HepG2 (cell line): ENCODE results near the gene CDK10. TPM values are rescaled to one million over a fixed set of nuclear protein-coding genes. Genes with fewer than 3 reads are reported as not detected.

Experiments used
- CEBPG ChIP-seq: IDR thresholded peaks from 2 replicates; pipeline ENCODE4 v1.6.1; 2016
- CREM ChIP-seq, 2 experiments: sonication (generic) in 1 of 2; formaldehyde crosslinking in 1 of 2; IDR thresholded peaks; 2 replicates each; pipeline versions ENCODE4 v1.4.0 to v1.6.1; 2016 to 2020; ENCODE audit warnings: antibody characterized with exemption in 1 of 2, mild to moderate bottlenecking in 1 of 2, missing genetic modification reagents in 1 of 2
- GLI4 ChIP-seq: sonication (generic); formaldehyde crosslinking; IDR thresholded peaks from 2 replicates; pipeline ENCODE4 v1.5.1; 2020; ENCODE audit warnings: missing genetic modification reagents, mild to moderate bottlenecking, moderate library complexity, borderline replicate concordance
- HNRNPUL1 ChIP-seq: fragments of 200-400 bp; formaldehyde crosslinking; IDR thresholded peaks from 2 replicates; pipeline ENCODE4 v1.6.1; 2017; ENCODE audit warnings: low read depth, mild to moderate bottlenecking, low read length, moderate library complexity
- IRF1 ChIP-seq: sonication (generic); formaldehyde crosslinking; IDR thresholded peaks from 2 replicates; pipeline ENCODE4 v1.4.0; 2020; ENCODE audit warnings: low read depth, mild to moderate bottlenecking, missing genetic modification reagents
- KDM6A ChIP-seq: IDR thresholded peaks from 2 replicates; pipeline ENCODE4 v1.6.1; 2016; ENCODE audit warnings: low read depth
- NCOA2 ChIP-seq: sonication (generic); formaldehyde crosslinking; IDR thresholded peaks from 2 replicates; pipeline ENCODE4 v1.8.0; 2022; ENCODE audit warnings: inconsistent platforms
- NFYB ChIP-seq: sonication (generic); formaldehyde crosslinking; IDR thresholded peaks from 2 replicates; pipeline ENCODE4 v1.4.0; 2020; ENCODE audit warnings: missing genetic modification reagents
- NR2C2 ChIP-seq: sonication (generic); formaldehyde crosslinking; IDR thresholded peaks from 2 replicates; pipeline ENCODE4 v1.4.0; 2020; ENCODE audit warnings: missing genetic modification reagents, mild to moderate bottlenecking, moderate library complexity, borderline replicate concordance
- SMYD3 ChIP-seq: sonication (generic); formaldehyde crosslinking; IDR thresholded peaks from 2 replicates; pipeline ENCODE4 v1.8.1; 2023; ENCODE audit warnings: mild to moderate bottlenecking, missing genetic modification reagents
- TCF12 ChIP-seq, 2 experiments: fragments of 450-650 bp in 1 of 2; sonication (generic) in 1 of 2; formaldehyde crosslinking in 1 of 2; IDR thresholded peaks; 2 replicates each; pipeline versions ENCODE4 v1.6.1 to v1.8.0; 2017 to 2022; ENCODE audit warnings: antibody characterized with exemption in 1 of 2, mild to moderate bottlenecking in 1 of 2, missing genetic modification reagents in 1 of 2, moderate library complexity in 1 of 2
- ZMYM2 ChIP-seq: sonication (generic); formaldehyde crosslinking; IDR thresholded peaks from 2 replicates; pipeline ENCODE4 v1.8.0; 2022; ENCODE audit warnings: mild to moderate bottlenecking, missing genetic modification reagents
- ZNF30 ChIP-seq: sonication (generic); formaldehyde crosslinking; IDR thresholded peaks from 2 replicates; pipeline ENCODE4 v1.5.0; 2020; ENCODE audit warnings: mild to moderate bottlenecking, missing genetic modification reagents
- ZNF569 ChIP-seq: sonication (generic); formaldehyde crosslinking; IDR thresholded peaks from 2 replicates; pipeline ENCODE4 v1.5.0; 2020; ENCODE audit warnings: mild to moderate bottlenecking, missing genetic modification reagents, moderate library complexity, borderline replicate concordance
- ZNF589 ChIP-seq: sonication (generic); formaldehyde crosslinking; conservative IDR thresholded peaks from 2 replicates; pipeline ENCODE4 v1.8.0; 2022; ENCODE audit warnings: mild to moderate bottlenecking, moderate library complexity, missing genetic modification reagents
- ZNF639 ChIP-seq: conservative IDR thresholded peaks from 2 replicates; pipeline ENCODE4 v1.6.1; 2018; ENCODE audit warnings: missing genetic modification reagents
- ZNF850 ChIP-seq: sonication (generic); formaldehyde crosslinking; conservative IDR thresholded peaks from 2 replicates; pipeline ENCODE4 v1.9.0; 2021; ENCODE audit warnings: mild to moderate bottlenecking, missing genetic modification reagents
- polyA plus RNA-seq, 8 experiments: library from polyadenylated mRNA; depleted of rRNA in 3 of 8; stranded (reverse) in 7 of 8; unstranded in 1 of 8; fragments of >200 nt; fragmentation: Illumina TruSeq in 4 of 8; extraction: Trizol in 4 of 8; gene quantifications; 2 replicates each; pipeline versions ENCODE4 v1.2.1 to v1.2.3, GENCODE V29; 2011 to 2016; ENCODE audit warnings: low read depth in 4 of 8, missing spikeins in 1 of 8, mixed read lengths in 1 of 8; ENCODE audit not compliant: insufficient read depth in 1 of 8
- total RNA-seq, 5 experiments: library from RNA; depleted of rRNA; stranded (reverse); fragments of >200 nt; fragmentation: Illumina TruSeq; extraction: Trizol; gene quantifications; 2 replicates each; pipeline ENCODE4 v1.2.3, GENCODE V29; 2016; ENCODE audit warnings: low read depth in 1 of 5
- TF ChIP-seq, protein P1 (sequence below): sonication (generic); formaldehyde crosslinking; IDR thresholded peaks from 2 replicates; pipeline ENCODE4 v1.4.0; 2020; ENCODE audit warnings: mild to moderate bottlenecking, missing genetic modification reagents
- TF ChIP-seq, protein P2 (sequence below): sonication (generic); formaldehyde crosslinking; conservative IDR thresholded peaks from 2 replicates; pipeline ENCODE4 v1.4.0; 2020; ENCODE audit warnings: missing genetic modification reagents

CDK10 gene
- total and polyA plus RNA-seq, 2 of the 13 experiments (the other 11 are each of a cell fraction or from before 2014, with no cell fraction given) = 2.5 to 3.9 TPM

GRCh38 chr16:89687092-89687940 lies 827 bp downstream of the CDK10 start (continued):
- TF ChIP-seq, protein P1, sequence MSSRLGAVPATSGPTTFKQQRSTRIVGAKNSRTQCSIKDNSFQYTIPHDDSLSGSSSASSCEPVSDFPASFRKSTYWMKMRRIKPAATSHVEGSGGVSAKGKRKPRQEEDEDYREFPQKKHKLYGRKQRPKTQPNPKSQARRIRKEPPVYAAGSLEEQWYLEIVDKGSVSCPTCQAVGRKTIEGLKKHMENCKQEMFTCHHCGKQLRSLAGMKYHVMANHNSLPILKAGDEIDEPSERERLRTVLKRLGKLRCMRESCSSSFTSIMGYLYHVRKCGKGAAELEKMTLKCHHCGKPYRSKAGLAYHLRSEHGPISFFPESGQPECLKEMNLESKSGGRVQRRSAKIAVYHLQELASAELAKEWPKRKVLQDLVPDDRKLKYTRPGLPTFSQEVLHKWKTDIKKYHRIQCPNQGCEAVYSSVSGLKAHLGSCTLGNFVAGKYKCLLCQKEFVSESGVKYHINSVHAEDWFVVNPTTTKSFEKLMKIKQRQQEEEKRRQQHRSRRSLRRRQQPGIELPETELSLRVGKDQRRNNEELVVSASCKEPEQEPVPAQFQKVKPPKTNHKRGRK (CRISPR knock-in tag) = peak; percentile 21; the same call in 1 of the 2 replicates
- TF ChIP-seq ZNF639 (CRISPR knock-in tag) (peak; percentile 83; the same call in 1 of the 2 replicates), ZNF30 (no peak), SMYD3 (CRISPR knock-in tag) (peak; percentile 100), NCOA2 (peak; percentile 94), TCF12 (IDR thresholded peaks at IDR 0.05) (no peak), TCF12 (CRISPR knock-in tag; IDR thresholded peaks at IDR 0.05) (peak; percentile 98), CREM (IDR thresholded peaks at IDR 0.05) (peak; percentile 69), CREM (CRISPR knock-in tag; IDR thresholded peaks at IDR 0.05) (no peak), IRF1 (CRISPR knock-in tag) (peak; percentile 86; the same call in 1 of the 2 replicates), ZNF850 (0 out of 2 replicates have a peak, but pooled peaks have one; percentile 80), ZNF589 (CRISPR knock-in tag) (no peak; the same call in none of the 2 replicates), CEBPG (CRISPR knock-in tag) (peak; percentile 67), NFYB (CRISPR knock-in tag) (no peak; the same call in 1 of the 2 replicates), GLI4 (peak; percentile 98), ZMYM2 (CRISPR knock-in tag) (peak; percentile 87), ZNF569 (peak; percentile 96; the same call in 1 of the 2 replicates), HNRNPUL1 (no peak), NR2C2 (CRISPR knock-in tag) (peak; percentile 89), KDM6A (peak; percentile 98)
- TF ChIP-seq, protein P2, sequence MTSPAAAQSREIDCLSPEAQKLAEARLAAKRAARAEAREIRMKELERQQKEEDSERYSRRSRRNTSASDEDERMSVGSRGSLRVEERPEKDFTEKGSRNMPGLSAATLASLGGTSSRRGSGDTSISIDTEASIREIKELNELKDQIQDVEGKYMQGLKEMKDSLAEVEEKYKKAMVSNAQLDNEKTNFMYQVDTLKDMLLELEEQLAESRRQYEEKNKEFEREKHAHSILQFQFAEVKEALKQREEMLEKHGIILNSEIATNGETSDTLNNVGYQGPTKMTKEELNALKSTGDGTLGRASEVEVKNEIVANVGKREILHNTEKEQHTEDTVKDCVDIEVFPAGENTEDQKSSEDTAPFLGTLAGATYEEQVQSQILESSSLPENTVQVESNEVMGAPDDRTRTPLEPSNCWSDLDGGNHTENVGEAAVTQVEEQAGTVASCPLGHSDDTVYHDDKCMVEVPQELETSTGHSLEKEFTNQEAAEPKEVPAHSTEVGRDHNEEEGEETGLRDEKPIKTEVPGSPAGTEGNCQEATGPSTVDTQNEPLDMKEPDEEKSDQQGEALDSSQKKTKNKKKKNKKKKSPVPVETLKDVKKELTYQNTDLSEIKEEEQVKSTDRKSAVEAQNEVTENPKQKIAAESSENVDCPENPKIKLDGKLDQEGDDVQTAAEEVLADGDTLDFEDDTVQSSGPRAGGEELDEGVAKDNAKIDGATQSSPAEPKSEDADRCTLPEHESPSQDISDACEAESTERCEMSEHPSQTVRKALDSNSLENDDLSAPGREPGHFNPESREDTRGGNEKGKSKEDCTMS (CRISPR knock-in tag) = no peak
